LNCaP clone FGC (cell line): Measurements from ENCODE around the gene UBAC2.

Experiments
- DNase-seq: peaks from one replicate; pipeline ENCODE4 v3.0.0-alpha.2; 2011; ENCODE audit warnings: low read depth
- H3K4me3 ChIP-seq: 2 replicates; pipeline ENCODE4 v1.5.1; 2011; ENCODE audit warnings: mild to moderate bottlenecking, low read depth, low read length, control low read depth
- CTCF ChIP-seq: IDR thresholded peaks from 2 replicates; pipeline ENCODE4 v1.5.1; 2012; ENCODE audit warnings: mild to moderate bottlenecking; ENCODE audit not compliant: control insufficient read depth, insufficient read depth; ENCODE audit errors: extremely low read depth

The UBAC2 gene

GRCh38 chr13:99356262-99357091 is 155.8 kb downstream of the UBAC2 start:
- no peak for DNase-seq
- no peak for TF ChIP-seq CTCF
- H3K4me3 ChIP-seq, result no peak overlapping the region

- DNase-seq, result no peak
- no peak overlapping the region for H3K4me3 ChIP-seq
- TF ChIP-seq CTCF, result no peak
Observed at GRCh38 chr13:99357131-99357596, 156.5 kb downstream of the UBAC2 start.

- no peak overlapping the region for H3K4me3 ChIP-seq
- no peak for TF ChIP-seq CTCF
- no peak for DNase-seq
Observed at GRCh38 chr13:99357941-99358340, 157.3 kb downstream of the UBAC2 start.

- TF ChIP-seq CTCF, result no peak
- no peak overlapping the region for H3K4me3 ChIP-seq
- DNase-seq, result no peak
Observed at GRCh38 chr13:99359528-99359927, 158.9 kb downstream of the UBAC2 start.

- H3K4me3 ChIP-seq, result no peak overlapping the region
- DNase-seq, result no peak
- TF ChIP-seq CTCF, result no peak
Observed at GRCh38 chr13:99360696-99361095, 160.0 kb downstream of the UBAC2 start.

GRCh38 chr13:99361197-99361596 is 160.5 kb downstream of the UBAC2 start:
- no peak for TF ChIP-seq CTCF
- H3K4me3 ChIP-seq, result no peak overlapping the region
- DNase-seq, result no peak

- TF ChIP-seq CTCF, result no peak
- H3K4me3 ChIP-seq, result no peak overlapping the region
- DNase-seq, result no peak
Observed at GRCh38 chr13:99362362-99362761, 161.7 kb downstream of the UBAC2 start.
